Measurements from ENCODE around the gene DUT. TPM values are rescaled to one million over a fixed set of nuclear protein-coding genes. Genes with fewer than 3 reads are reported as not detected.

DUT gene
- total RNA-seq (2014; rRNA removed; shearing (Covaris generic)): 82.5 and 98.2 TPM in 2 replicates
- 420 and 428 TPM in 2 replicates for polyA plus RNA-seq (2016; fragmentation: Nextera tagmentation; extraction: Ambion mirVana)
- long read RNA-seq, transcript DUT-202 (6 exons, 1,935 nt): major isoform, 128 of 157 reads
- long read RNA-seq, transcript DUT-201 (7 exons, 2,147 nt): minor isoform, 20 of 157 reads
- long read RNA-seq, partial matches to known transcripts: 2 of 157 reads
- long read RNA-seq, other reads (novel, unspliced or antisense): 5 of 157 reads

DNA sequence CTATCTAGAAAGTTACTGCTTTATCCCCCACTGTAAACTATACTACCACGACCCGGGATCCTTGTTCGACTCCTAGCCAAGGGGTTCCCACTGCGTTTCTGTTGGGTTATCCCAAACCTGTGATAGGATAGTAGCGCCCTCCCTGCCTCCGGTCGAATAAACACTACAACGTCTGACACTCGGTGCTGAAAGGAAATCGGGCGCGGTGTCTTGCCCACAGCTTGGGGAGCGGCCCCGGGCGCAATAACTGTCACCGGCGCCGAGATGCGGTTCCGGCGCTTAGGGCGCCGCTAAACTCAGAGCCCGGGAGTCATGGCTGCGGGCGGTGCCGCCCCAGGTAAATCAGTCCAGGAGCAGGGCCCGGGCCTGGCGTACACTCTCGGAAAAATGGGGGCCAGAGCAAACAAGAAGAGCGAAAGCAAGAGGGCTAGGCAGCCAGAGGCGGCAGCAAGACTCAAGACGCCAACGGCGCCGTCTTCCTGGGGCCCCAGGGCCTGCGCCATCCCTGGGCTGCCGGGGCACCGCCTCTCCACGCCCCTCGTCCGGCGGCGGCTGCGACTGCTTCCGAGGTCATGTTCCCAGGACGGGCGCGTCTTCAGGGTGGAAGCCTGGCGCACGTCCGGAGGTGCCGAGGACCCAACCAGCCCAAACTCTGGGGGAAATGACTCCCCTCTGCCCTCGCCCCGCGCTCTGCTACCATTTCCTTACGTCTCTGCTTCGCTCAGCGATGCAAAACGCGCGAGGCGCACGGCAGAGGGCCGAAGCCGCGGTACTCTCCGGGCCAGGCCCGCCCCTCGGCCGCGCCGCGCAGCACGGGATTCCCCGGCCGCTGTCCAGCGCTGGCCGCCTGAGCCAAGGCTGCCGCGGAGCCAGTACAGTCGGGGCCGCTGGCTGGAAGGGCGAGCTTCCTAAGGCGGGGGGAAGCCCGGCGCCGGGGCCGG is at the start of gene DUT:
Gene DUT (plus strand): TSS at position 575 of the 941 bp plus-strand sequence. CDS start 87 bp downstream, at position 662.
- no peaks in the 10 kb centered on the region for H3K9me2 ChIP-seq (ENCODE audit: insufficient read depth)
- peak; percentile 89 for ATAC-seq

More for the DNA sequence above, at the start of gene DUT:
- peaks cover 20% of the 10 kb centered on the region for H3K4me1 ChIP-seq (ENCODE audit: insufficient read depth)
- no peaks in the 10 kb centered on the region for H3K27me3 ChIP-seq (ENCODE audit: insufficient read depth)
- peak within 1 kb of the TSS; percentile 96 for H3K4me3 Mint-ChIP-seq
- peak within 1 kb of the TSS; percentile 90 for H3K4me3 ChIP-seq
- H4K20me1 ChIP-seq (replicated peaks; ENCODE audit: insufficient read depth): no peaks in the 10 kb centered on the region; the same call in 1 of the 2 replicates
- peak within 1 kb of the TSS; percentile 89 for H3K27ac ChIP-seq (ENCODE audit: low read depth)
- H3K79me2 ChIP-seq (replicated peaks; ENCODE audit: insufficient read depth): peaks cover 35% of the 10 kb centered on the region
- no peaks in the 10 kb centered on the region for H3K9me3 Mint-ChIP-seq
- peaks cover 32% of the 10 kb centered on the region for H3K4me1 Mint-ChIP-seq
- H3K27ac Mint-ChIP-seq: peak within 1 kb of the TSS; percentile 96
- H2AFZ ChIP-seq: peak within 1 kb of the TSS; percentile 81; the same call in 1 of the 2 replicates
- TF ChIP-seq ZNF462 (CRISPR knock-in tag; IDR thresholded peaks at IDR 0.05) (no peak), NANOG (IDR thresholded peaks at IDR 0.05; ENCODE audit: borderline replicate concordance) (no peak), ZNF114 (CRISPR knock-in tag; IDR thresholded peaks at IDR 0.05) (no peak), REST (IDR thresholded peaks at IDR 0.05; ENCODE audit: unreplicated experiment) (peak; percentile 73), POLR2AphosphoS5 (IDR thresholded peaks at IDR 0.05; ENCODE audit: low read depth) (peak; percentile 68), CREB1 (CRISPR knock-in tag; IDR thresholded peaks at IDR 0.05; ENCODE audit: low read depth) (0 out of 2 replicates have a peak, but pooled peaks have one; percentile 2)
- TF ChIP-seq, protein P1, sequence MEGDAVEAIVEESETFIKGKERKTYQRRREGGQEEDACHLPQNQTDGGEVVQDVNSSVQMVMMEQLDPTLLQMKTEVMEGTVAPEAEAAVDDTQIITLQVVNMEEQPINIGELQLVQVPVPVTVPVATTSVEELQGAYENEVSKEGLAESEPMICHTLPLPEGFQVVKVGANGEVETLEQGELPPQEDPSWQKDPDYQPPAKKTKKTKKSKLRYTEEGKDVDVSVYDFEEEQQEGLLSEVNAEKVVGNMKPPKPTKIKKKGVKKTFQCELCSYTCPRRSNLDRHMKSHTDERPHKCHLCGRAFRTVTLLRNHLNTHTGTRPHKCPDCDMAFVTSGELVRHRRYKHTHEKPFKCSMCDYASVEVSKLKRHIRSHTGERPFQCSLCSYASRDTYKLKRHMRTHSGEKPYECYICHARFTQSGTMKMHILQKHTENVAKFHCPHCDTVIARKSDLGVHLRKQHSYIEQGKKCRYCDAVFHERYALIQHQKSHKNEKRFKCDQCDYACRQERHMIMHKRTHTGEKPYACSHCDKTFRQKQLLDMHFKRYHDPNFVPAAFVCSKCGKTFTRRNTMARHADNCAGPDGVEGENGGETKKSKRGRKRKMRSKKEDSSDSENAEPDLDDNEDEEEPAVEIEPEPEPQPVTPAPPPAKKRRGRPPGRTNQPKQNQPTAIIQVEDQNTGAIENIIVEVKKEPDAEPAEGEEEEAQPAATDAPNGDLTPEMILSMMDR (conservative IDR thresholded peaks at IDR 0.05; ENCODE audit: low read depth in 2 of 2): peak in 1 of 2 experiments; percentile 41; a peak in 2 of 4 replicates
- H3K4me2 ChIP-seq: peak within 1 kb of the TSS; percentile 83
- H3K36me3 Mint-ChIP-seq (ENCODE audit: low read depth): peaks cover 30% of the 10 kb centered on the region
- no peaks in the 10 kb centered on the region for H3F3A ChIP-seq (replicated peaks; ENCODE audit: low read depth)
- peaks cover 1% of the 10 kb centered on the region for H3K27me3 Mint-ChIP-seq (ENCODE audit: insufficient read depth, low read depth, poor library complexity)
- peak; percentile 89 for DNase-seq (ENCODE audit: low spot score)
- H3K36me3 ChIP-seq (ENCODE audit: insufficient read depth): peaks cover 15% of the 10 kb centered on the region; the same call in 1 of the 2 replicates
